HG03432 (cell line): Measurements from ENCODE around the gene RNF152.
A peak's percentile ranks its signal among the peaks of the same experiment; 100 is the strongest.

Experiments
- ATAC-seq: cut with Tn5 transposase; IDR thresholded peaks from one replicate; pipeline ENCODE4 v1.9.1; 2021; ENCODE audit warnings: mild to moderate bottlenecking, moderate library complexity; ENCODE audit not compliant: unreplicated experiment

Gene RNF152

DNA sequence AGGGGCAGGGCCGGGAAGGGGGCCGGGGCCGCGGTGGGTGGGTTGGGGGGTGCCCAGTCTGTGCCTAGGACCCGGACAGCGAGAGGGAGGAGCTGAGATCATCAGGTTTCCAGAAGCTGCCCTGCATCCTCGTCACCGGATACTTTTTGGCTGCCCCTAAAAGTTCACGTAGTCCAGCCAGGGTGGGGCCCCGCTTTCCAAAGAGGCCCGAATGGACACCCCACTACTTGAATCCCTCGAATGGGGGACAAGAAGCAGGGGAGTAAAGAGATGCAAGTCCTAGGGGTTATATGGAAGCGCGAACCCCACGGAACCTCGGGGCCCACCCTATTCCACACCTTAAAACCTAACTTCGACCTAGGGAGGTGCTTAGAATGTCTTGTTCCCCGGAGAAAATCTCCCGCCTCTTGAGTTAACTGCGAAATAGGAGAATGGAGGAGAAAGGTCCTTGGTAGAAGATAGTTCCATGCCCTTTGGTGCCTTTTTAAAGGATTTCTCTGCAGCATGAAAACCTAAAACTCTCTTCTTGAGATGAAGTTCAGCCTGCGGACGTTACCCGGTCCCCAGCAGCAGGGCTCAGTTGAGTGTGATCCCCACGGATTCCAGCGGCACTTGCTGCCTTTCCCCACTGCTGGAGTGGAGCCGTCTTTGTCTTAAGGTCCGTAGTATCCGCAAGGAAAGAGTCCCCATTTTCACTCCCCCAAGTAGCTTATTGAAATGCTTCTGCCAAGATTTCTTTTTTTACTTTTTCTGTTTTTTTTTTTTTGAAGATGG is 2.1 kb upstream of the RNF152 start:
- ATAC-seq: no peak

DNA sequence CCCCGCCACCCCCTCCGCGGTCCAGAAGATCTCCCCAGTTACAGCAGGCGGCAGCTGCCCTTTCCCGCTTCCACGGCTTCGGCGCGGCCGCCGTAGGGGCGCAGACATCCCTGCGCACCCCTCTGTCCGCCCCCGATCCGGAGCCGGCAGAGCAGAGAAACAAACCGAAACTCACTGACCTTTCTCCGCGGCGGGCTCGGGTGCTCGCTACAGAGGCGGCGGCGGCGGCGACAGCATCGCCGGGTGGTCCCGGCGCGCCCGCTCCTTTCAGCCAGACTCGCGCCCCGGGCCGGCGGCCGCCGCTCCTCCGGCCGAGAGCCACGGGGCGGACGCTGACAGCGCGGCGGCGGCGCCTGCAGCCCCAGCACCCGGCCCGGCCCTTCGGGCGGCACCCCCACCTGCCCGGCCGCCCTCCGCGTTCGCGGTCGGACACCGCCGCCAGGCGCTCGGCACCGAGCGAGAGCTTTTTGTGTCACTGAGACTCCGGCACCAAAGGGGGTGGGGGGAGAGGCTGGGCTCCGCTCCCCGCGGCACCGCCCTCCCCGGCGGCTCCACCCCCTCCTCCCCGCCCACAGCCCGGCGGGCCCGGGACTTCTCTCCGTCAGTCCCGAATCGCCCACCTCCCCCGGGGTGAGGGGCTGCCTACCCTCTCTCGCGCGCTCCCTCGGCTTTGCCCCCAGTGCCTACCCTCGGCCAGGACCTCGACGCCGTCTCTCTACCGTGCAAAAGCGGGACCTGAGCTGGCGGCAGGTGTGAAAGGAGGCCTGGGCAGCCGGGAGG is 1.4 kb upstream of the RNF152 start:
- ATAC-seq: peak; percentile 91

DNA sequence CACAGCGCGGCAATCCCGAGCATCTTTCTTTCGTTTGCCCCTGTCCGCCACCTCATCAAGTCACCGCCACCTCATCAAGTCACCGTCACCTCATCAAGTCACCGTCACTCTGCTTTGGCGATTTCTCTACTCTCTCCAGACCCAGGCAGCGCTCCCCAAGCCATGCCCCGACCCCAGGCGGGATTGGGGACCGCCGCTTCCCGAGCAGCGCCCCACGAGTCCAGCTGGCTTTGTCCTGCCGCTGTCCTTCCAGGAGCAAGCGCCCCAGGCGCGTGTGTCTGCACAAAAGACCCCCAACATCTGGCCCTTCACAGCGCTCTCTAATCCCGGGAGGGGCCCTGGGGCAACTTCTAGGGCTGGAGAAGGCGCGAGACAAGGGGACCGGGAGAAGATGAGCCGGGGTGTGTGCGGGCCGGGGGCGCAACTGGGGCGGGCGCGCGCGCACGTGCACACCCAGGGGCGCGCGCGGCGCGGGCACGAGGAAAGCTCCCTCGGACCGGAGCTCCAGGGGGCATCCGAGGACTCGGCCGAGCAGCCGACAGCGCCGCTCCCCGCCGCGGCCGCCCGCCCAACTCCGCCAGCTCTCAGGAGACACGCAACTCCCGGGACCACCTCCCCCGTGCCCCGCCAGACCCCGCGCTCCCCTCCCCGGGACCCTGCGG is 633 bp upstream of the RNF152 start:
- ATAC-seq: peak; percentile 33

DNA sequence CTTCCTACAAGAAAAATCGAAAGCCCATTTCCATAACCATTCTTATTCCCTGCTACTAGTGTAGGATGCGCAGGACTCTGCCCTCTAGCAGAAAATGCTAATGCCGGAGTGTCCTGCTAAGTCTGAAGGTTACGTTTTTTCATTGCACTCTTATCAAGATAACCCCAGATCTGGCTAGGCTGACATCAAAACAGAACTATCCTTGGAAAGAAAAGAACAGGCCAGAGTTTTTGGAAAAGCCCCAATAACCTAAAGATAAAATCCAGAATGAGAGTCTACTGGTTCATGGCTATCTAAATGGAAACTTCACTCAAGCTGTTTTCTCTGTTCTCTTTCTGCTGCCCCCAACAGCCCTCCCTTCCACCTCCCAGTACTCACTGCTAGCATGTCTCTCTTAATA is 913 bp downstream of the RNF152 start:
- ATAC-seq: no peak

DNA sequence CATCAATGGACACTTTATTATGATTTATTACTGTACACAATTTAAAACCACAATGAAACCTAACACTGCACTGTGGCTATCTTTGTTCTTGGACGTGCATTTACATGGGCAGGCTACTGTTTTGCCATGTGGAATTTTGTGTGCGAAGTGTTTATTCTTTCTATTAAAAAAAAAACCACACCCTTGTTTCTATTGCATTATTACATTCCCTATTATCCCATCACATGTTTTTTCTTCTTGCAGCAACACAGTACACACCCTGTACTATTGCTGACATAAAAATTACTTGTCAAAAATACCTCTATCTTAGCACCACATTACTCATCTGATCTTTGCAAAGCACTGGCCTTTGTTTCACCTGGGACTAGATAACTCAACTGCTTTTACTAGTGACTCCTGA is 1.5 kb downstream of the RNF152 start:
- no peak for ATAC-seq

DNA sequence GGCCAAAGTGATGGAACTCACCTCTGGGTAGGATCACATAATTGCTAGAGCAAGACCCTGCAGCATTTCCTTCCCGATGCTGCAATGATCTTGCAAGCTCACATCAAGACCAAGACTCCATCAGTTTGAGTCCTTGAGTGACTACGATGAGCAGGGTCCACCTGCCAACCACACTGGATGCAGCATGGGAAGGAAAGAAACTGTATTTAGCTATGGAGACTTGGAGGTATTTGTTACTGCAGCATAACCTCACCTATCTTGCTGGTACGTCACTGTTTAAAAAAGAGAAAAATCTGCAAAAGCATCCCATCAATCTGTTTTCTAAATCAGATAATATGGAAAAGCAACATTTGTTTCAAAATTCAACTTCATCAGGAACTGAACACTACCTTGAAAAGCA is 2.5 kb downstream of the RNF152 start:
- ATAC-seq: no peak

DNA sequence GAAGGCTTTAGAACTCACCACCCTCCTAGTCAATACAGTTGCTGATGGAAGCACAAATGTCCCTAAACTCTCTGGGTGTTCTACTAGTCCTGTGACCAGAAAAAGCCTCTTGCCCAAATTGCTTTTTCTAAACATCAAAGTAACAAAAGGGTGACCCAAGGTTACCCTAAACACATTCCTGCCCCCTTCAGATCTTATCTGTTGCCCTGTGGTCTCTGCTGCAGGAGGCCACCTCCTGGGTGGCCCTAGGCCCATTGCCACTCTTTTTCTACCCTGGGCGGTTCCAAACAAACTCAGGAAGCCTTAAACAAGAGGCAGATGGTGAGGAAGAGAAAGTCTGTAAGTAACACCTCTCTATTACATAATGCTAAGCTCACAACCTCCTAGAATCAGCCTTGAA is 3.3 kb downstream of the RNF152 start:
- ATAC-seq: no peak

DNA sequence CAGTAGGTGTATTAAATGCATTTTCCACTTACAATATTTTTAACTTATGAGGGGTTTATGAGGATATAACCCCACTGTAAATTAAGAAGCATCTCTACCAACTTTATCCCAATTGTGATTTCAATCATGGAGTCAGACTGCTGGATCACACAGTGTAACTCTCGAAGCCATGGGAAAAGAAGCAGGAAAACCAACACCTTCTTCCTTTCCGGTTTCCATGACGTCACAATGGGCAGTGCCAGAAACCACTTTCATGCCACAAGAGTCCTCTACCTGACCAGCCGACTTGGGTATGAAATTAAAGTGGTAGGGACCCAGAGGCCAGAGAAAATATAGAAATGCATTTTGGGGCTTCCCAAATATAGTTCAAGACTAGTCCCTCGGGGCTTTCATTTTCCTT is 4.2 kb downstream of the RNF152 start:
- ATAC-seq: no peak

DNA sequence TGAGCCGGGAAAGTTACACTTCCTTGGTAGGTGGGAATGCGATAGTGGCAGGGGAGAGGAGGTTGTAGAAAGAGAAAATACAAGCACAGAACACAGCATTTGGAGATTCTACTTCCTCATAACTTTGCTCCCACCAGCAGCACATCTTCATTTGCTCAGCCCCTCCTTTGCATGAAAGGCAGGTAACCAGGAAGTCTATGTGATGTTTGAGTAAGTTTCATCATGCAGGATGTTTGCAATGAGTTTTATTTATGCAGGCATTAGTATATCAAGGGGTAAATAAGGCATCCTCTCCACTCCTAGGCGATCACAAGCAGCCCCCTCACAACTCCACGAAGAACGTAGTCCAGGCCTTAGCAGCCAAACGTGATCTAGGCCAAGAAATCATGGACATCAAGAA is 5.0 kb downstream of the RNF152 start:
- ATAC-seq: no peak

DNA sequence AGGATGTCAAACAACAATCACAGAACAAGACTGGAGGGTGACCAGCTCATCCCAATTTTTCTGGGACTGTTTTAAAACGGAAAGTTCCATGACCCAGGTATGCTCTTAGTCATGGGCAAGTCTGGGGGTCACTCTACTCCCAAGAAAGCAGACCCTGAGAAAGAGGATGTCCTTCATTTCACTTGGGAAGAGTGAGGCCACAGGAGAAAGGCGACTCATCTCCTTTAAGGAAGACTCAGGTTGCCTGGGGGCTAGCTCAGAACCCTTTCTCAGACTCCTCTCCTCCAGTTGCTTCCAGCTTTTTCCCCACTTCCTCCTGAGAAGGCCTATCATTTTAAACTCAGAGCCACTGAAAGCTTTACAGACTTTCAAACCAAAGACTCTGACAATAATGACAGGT is 9.3 kb downstream of the RNF152 start:
- ATAC-seq: no peak

DNA sequence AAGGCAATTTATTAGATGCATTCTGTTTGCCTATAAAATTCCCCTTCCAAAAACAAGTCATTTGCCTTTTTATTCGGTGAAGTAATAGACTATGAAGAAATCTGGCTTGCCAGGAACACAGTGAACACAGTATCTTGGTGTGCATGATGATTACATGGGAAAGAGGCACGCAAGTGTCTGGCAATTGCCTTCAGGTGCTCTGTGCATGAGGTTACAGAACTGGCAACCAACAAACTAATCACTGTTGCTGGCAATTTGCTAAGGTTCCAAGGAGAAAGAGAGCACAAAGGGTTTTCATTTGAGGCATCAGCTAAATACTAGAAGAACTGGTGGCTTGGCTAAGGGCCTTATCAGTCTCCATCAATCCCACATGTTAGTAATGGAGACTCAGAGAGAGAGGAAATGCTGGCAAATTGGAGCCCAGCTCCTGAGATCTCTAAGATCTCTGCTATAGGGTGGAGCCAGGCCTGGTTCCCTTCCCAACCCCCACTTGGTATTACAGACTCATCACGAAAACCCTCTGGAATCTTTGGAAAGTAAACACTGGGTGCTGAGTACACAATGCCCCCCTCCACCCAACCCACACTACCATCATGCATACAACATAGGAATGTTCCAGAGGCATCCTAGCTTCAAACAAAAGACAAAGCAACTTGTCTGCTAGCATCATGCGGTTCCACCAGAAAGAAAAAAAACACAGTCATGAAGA is 10.4 kb downstream of the RNF152 start:
- no peak for ATAC-seq

DNA sequence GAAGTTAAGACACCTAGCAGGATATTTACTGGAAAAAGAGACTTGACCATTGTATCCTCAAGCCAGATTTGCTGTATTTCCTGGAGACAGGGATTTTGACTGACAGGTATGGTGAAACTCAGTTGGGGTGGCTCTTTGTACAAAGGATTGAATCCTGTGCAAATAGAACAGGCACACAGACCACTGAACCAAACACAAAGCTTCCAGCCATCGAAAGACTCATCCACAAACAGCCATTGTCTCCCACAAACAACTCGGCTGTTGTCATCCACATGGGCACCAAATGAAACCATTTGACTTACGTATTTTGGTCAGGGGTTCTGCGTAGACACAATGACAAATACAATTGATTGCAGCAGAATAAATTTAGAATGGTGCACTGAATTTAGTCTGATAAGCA is 15.9 kb downstream of the RNF152 start:
- ATAC-seq: no peak

DNA sequence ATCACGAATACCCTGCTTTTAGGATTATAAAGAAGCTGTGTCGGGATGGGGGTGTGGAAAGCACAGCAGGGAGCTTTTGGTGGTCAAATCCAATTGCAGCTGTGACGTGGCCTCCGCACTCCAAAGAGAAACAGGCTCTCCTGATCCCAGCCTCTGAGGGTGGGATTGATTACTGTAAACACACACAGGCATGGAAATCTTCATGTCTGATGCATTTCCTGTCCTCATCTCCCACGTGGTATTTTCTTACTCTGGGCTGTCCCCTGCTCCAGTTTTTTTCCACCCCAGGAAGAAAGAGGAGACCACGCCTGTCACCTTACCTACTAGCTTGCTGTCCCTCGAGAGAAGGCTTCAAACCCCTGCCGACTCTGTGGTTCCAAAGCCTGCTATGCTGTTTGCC is 22.7 kb downstream of the RNF152 start:
- ATAC-seq: no peak

DNA sequence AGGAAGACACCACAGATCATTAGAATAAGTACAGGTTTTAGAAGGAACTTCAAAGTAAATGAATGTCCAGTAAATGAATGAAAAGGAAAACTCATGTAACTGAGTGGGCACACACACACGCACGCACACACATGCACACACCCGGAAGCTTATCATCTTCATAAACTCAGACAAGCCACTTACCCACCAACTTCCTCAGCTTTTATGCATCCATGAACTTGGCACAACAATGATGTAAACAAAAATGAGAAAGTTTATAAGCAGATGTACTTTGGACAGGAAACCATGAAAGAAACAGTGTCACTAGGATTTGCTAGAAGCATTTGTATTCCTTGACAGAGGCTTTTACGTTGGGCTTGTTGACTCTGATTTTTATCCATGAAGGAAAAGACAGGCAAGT is 23.2 kb downstream of the RNF152 start:
- ATAC-seq: no peak

DNA sequence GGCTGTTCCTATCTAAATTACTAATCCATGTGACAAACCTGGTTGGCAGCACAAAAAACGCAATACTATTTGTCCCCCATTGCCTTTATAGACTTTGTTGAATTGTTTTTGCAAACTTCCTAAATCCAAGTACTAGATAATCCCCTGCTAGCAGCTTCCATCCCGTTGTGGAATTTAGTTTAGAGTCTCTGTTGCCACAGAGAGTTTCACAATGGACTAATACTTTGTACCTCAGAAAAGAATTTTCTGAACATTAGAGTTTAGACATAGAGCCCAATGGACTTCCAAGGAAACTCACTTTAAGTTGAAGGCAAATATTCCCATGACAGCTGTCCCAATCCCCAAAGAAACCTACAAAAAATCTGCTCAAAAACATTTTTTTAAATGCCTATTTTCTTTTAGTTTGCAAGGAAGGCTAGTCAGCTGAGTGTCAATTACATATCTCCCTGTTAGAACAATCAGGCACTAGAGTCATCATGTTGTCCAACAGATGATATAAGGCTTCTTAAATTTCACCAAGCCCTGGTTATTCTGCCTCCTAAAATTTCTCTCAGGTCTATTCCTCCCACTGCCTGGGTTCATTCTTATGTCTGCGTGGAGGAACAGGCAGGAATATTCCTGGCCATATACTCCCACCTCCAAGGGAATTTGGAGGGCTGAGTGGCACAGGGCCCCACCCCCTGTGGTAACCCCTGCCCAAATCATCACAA is 27.2 kb downstream of the RNF152 start:
- ATAC-seq: no peak

DNA sequence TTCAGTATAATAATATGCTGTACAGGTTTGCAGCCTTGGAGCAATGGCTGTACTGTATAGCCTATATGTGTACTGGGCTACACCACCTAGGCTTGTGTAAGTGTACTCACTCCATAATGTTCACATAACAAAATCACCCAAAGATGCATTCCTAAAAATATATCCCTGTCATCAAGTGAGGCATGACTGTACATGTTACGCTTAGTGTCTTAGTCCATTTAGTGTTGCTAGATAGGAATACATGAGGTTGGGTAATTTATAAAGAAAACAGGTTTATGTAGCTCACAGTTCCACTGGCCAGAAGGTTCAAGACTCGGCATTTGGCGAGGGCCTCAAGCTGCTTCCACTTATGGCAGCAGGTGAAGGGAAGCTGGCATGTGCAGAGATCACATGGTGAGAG is 31.4 kb downstream of the RNF152 start:
- ATAC-seq: no peak

DNA sequence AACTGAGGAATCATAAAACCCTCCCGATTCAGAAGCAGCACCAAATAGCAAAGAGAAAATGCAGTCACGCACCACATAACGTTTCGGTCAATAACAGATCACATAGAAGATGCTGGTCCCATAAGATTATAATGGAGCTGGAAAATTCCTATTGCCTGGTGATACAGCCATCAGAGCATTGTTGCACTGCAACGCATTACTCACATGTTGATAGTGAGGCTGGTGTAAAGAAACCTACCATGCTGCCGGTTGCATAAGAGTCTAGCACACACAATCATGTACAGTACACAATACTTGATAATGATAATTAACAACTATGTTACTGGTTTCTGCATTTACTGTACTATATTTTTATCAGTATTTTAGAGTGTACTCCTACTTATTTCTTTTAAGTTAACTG is 32.5 kb downstream of the RNF152 start:
- ATAC-seq: no peak

DNA sequence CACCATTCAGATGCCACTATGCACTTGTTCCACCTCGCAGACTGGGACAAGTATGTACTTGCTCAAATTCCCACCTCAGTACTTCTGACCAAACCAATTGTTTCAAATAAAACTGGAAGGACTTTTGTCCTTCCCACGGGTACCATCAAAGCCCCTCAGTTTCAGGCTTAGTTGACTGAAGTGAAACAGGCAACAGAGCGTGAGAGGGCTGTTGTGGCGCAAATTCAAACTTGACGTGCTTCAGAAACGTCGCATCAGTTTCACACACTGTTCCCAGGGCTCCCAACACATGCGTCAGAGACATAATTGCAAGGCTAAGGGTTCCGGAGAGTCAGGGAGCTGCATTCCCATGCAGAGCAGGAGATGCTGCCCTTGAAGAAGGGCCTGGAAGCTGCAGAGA is 33.7 kb downstream of the RNF152 start:
- ATAC-seq: no peak

DNA sequence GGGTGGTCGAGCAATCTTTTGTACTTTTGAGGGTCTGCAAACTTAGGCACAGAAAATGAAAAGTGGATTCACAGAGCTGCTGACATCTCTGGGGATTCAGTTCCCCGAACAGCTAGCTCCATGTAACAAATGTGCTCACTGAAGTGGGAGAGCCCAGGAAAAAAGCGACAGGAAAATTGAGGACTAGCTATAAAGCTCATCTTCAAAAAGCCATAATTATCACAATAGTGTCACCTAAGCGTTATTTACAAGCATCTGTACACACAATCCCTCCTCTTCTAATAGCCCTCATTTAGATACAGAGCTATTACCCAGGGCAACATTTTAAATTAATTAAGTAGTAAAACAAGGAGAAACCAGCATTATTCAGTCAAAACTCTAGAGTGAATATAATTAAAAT is 36.1 kb downstream of the RNF152 start:
- ATAC-seq: no peak

DNA sequence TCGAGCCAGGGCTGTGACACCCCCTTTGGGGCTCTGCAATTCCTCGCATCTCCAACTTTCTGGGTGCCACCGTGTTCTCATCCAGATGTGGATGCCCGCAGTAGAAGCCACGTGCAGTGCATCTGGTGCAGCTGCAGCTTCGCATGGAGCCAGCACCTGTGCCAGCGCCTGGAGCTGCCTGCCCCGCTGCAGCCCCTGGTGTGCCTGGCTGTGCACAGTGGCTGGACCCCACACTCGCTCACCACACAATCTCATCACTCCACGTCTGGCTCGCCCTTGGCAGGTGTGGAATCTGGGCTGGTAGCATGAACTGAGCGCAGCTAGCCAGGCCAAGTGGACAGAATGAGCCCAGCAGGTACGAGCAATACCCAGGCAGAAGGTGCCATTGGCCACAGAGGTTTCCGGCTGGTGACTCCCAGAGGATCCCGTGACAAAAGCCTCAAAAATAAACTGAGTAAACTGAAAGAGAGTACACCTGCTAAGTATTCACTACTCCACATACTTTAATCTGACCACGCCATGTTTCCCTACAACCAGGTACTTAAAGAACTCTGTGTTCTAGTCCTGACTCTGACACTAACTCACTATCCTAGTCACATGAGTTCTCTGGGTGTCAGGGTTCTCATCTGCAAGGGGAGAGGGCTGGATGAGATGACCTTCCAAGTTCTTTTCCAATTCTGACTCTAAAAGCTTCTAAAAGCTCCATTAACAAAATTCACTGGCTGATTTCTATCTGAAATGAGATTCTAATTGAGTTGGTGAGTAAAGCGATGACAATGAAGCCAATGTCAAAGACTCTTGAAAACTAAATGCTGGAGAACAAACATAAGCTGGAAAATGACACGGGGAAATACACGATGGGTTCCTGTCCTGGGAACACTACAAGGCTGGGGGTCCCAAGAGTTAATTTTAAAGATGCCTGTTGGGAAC is 37.1 kb downstream of the RNF152 start:
- no peak for ATAC-seq
